ENCODE results near the gene LPCAT1.
"Not testable (repeated sequence)": the region's sequence is repeated elsewhere in the genome, so short reads cannot be mapped to it uniquely, and the experiment has no call there.

Gene LPCAT1

GRCh38 chr5:1523793-1524480, at the start of gene LPCAT1:
Gene LPCAT1, minus strand, starts transcription at chr5:1523960. Its CDS starts 116 bp downstream, at chr5:1523844.
- Histone ChIP-seq H3K27ac (ENCODE audit: low read length) (peak within 1 kb of the TSS; percentile 37), H3K4me1 (ENCODE audit: control insufficient read depth, insufficient read depth, low read length) (peaks cover 23% of the 10 kb centered on the region), H3K36me3 (ENCODE audit: control insufficient read depth in 2 of 2, insufficient read depth in 2 of 2, low read length in 2 of 2) (peaks cover 0 to 7% of the 10 kb centered on the region in 2 donors), H3K9me3 (ENCODE audit: control insufficient read depth in 2 of 2, low read length in 2 of 2) (no peaks in the 10 kb centered on the region), H3K9ac (ENCODE audit: low read length in 2 of 2) (peak within 1 kb of the TSS; percentile 66 to 72), H3K27me3 (ENCODE audit: control insufficient read depth in 1 of 2, insufficient read depth in 2 of 2, low read length in 2 of 2) (no peaks in the 10 kb centered on the region), H3K4me3 (ENCODE audit: low read length in 2 of 2) (peak within 1 kb of the TSS; percentile 59 to 81)

DNA sequence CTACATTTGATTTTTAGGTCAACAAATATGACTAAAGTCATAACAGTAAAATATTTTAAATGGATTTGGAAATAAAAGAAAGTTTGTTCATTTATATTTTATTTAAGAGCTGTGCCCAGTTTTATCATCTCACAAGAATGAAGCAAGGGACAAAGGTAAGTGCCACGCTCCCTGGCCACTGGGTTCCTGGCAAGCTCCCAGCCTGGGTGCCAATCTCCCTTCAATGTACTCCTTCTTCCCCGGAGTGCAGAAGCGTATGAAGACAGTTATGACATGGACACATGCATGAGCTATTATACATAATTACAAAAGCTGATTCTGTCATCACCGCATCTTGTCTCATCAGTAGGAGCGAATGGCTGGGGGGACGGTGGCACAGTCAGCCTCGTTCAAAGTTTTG, 48.1 kb upstream of the LPCAT1 start:
- not testable (repeated sequence) for H3K4me3 ChIP-seq (ENCODE audit: low read length in 2 of 2); H3K9me3 ChIP-seq (ENCODE audit: control insufficient read depth in 2 of 2, low read length in 2 of 2); H3K9ac ChIP-seq (ENCODE audit: low read length in 2 of 2); H3K27ac ChIP-seq (ENCODE audit: low read length); H3K27me3 ChIP-seq (ENCODE audit: control insufficient read depth in 1 of 2, insufficient read depth in 2 of 2, low read length in 2 of 2)
- Histone ChIP-seq H3K4me1 (ENCODE audit: control insufficient read depth, insufficient read depth, low read length) (peaks cover 12% of the 10 kb centered on the region), H3K36me3 (ENCODE audit: control insufficient read depth in 2 of 2, insufficient read depth in 2 of 2, low read length in 2 of 2) (peaks cover 0 to 10% of the 10 kb centered on the region in 2 donors)

DNA sequence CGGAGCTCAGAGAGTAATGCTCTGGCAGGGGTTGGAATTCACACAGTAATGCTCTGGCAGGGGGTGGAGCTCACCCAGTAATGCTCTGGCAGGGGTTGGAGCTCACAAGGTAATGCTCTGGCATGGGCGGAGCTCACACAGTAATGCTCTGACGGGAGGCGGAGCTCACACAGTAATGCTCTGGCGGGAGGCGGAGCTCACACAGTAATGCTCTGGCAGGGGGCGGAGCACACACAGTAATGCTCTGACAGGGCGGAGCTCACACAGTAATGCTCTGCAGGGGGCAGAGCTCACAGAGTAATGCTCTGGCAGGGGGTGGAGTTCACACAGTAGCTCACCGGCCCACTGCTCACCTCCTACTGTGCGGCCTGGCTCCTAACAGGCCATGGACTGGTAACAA, 47.2 kb upstream of the LPCAT1 start:
- Histone ChIP-seq H3K9ac (ENCODE audit: low read length in 2 of 2) (no peak overlapping the region), H3K27ac (ENCODE audit: low read length) (no peak overlapping the region), H3K36me3 (ENCODE audit: control insufficient read depth in 2 of 2, insufficient read depth in 2 of 2, low read length in 2 of 2) (peaks cover 0 to 10% of the 10 kb centered on the region in 2 donors), H3K4me3 (ENCODE audit: low read length in 2 of 2) (no peak overlapping the region), H3K4me1 (ENCODE audit: control insufficient read depth, insufficient read depth, low read length) (peaks cover 19% of the 10 kb centered on the region), H3K27me3 (ENCODE audit: control insufficient read depth in 1 of 2, insufficient read depth in 2 of 2, low read length in 2 of 2) (no peaks in the 10 kb centered on the region), H3K9me3 (ENCODE audit: control insufficient read depth in 2 of 2, low read length in 2 of 2) (no peaks in the 10 kb centered on the region)

GRCh38 chr5:1568201-1568979, 44.6 kb upstream of the LPCAT1 start:
- peaks cover 25% of the 10 kb centered on the region for H3K4me1 ChIP-seq (ENCODE audit: control insufficient read depth, insufficient read depth, low read length)
- H3K9ac ChIP-seq (ENCODE audit: low read length in 2 of 2), result peak overlapping the region in 1 of 2 donors; percentile 16
- H3K27me3 ChIP-seq (ENCODE audit: control insufficient read depth in 1 of 2, insufficient read depth in 2 of 2, low read length in 2 of 2), result no peaks in the 10 kb centered on the region
- H3K36me3 ChIP-seq (ENCODE audit: control insufficient read depth in 2 of 2, insufficient read depth in 2 of 2, low read length in 2 of 2), result peaks cover 0 to 7% of the 10 kb centered on the region in 2 donors
- peak overlapping the region; percentile 50 for H3K27ac ChIP-seq (ENCODE audit: low read length)
- no peaks in the 10 kb centered on the region for H3K9me3 ChIP-seq (ENCODE audit: control insufficient read depth in 2 of 2, low read length in 2 of 2)
- H3K4me3 ChIP-seq (ENCODE audit: low read length in 2 of 2), result peak overlapping the region; percentile 49 to 52

GRCh38 chr5:1567527-1568200, 43.9 kb upstream of the LPCAT1 start:
- Histone ChIP-seq H3K4me3 (ENCODE audit: low read length in 2 of 2) (peak overlapping the region; percentile 49 to 52), H3K4me1 (ENCODE audit: control insufficient read depth, insufficient read depth, low read length) (peaks cover 25% of the 10 kb centered on the region), H3K9ac (ENCODE audit: low read length in 2 of 2) (peak overlapping the region in 1 of 2 donors; percentile 16), H3K27ac (ENCODE audit: low read length) (peak overlapping the region; percentile 50)
- H3K9me3 ChIP-seq (ENCODE audit: control insufficient read depth in 2 of 2, low read length in 2 of 2); H3K27me3 ChIP-seq (ENCODE audit: control insufficient read depth in 1 of 2, insufficient read depth in 2 of 2, low read length in 2 of 2); H3K36me3 ChIP-seq (ENCODE audit: control insufficient read depth in 2 of 2, insufficient read depth in 2 of 2, low read length in 2 of 2): not testable (repeated sequence)

GRCh38 chr5:1565737-1566734, 42.3 kb upstream of the LPCAT1 start:
- H3K9ac ChIP-seq (ENCODE audit: low read length in 2 of 2), result no peak overlapping the region
- H3K4me3 ChIP-seq (ENCODE audit: low read length in 2 of 2), result no peak overlapping the region
- peaks cover 25% of the 10 kb centered on the region for H3K4me1 ChIP-seq (ENCODE audit: control insufficient read depth, insufficient read depth, low read length)
- H3K27ac ChIP-seq (ENCODE audit: low read length), result peak overlapping the region; percentile 41
- H3K9me3 ChIP-seq (ENCODE audit: control insufficient read depth in 2 of 2, low read length in 2 of 2), result no peaks in the 10 kb centered on the region
- H3K36me3 ChIP-seq (ENCODE audit: control insufficient read depth in 2 of 2, insufficient read depth in 2 of 2, low read length in 2 of 2), result peaks cover 0 to 2% of the 10 kb centered on the region in 2 donors
- no peaks in the 10 kb centered on the region for H3K27me3 ChIP-seq (ENCODE audit: control insufficient read depth in 1 of 2, insufficient read depth in 2 of 2, low read length in 2 of 2)

DNA sequence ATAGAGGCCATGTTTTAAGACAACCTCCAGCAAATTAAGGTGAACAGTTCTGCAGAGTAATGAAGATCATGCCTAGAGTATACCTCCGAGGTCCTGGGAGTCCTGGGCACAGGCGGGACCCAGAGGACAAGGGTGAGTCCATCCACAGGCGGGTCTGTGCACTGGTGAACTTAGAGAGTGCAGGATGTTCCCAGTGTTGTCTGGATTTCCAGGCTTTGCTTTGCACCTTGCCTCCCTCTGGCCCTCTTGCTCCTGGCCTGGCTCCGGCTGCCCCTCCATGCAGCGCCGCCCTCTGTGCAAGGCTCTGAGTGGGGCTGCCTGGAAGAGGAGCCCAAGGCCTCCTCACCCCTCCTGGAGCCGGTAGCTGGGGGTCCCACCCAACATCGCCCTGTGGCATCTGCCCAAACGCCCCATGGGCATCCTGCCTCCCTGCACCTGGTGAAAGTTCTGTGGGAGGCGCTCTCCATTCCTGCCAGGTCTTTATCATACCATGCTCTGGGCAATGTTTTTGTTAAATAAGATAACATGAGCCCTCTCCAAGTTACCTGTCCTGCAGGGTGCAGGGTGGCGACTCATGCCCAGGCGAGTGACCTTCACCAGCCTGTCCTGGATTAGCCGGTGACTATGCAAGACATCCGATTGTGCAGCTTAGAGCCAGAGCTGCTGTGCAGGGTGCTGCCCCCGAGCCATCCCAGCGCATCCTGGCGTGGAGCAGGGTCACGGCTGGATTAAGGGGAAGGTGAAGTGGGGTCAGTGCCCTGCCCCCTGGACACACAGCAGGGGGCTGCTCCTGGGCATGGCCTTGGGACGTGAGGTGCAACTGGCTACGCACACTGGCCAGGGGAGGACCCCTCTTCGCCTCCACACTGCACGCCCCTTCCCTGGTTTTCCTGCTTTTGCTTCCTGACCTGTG, 41.3 kb upstream of the LPCAT1 start:
- Histone ChIP-seq H3K4me3 (ENCODE audit: low read length in 2 of 2) (no peak overlapping the region), H3K27me3 (ENCODE audit: control insufficient read depth in 1 of 2, insufficient read depth in 2 of 2, low read length in 2 of 2) (no peaks in the 10 kb centered on the region), H3K27ac (ENCODE audit: low read length) (no peak overlapping the region), H3K9me3 (ENCODE audit: control insufficient read depth in 2 of 2, low read length in 2 of 2) (no peaks in the 10 kb centered on the region), H3K4me1 (ENCODE audit: control insufficient read depth, insufficient read depth, low read length) (peaks cover 25% of the 10 kb centered on the region), H3K36me3 (ENCODE audit: control insufficient read depth in 2 of 2, insufficient read depth in 2 of 2, low read length in 2 of 2) (no peaks in the 10 kb centered on the region), H3K9ac (ENCODE audit: low read length in 2 of 2) (no peak overlapping the region)

DNA sequence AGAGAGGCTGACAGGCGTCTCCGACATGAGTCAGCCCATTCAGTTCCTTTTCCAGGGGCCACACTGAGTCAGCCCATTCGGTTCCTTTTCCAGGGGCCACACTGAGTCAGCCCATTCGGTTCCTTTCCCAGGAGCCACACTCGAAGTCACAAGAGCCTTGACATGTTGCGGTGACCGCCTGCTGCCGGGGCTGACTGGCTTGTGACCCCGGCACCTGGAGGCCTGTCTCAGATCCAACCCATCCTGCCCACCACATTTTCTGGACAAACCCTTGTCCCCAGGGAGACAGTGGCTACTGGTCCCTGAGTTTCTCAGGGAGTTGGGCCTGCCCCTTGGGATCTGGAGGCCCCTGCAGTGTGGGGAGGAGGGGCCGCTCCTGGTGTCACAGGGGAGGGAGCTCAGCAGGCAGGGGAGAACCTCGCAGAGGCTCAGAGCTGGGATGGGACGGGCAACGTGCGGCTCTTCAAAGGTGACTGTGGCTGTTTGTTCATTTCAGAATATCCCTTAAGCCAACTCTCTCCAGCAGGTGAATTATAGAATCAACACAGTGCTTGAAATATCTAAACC, 40.5 kb upstream of the LPCAT1 start:
- H3K4me3 ChIP-seq (ENCODE audit: low read length in 2 of 2), result no peak overlapping the region
- H3K27me3 ChIP-seq (ENCODE audit: control insufficient read depth in 1 of 2, insufficient read depth in 2 of 2, low read length in 2 of 2), result no peaks in the 10 kb centered on the region
- H3K36me3 ChIP-seq (ENCODE audit: control insufficient read depth in 2 of 2, insufficient read depth in 2 of 2, low read length in 2 of 2), result no peaks in the 10 kb centered on the region
- H3K9me3 ChIP-seq (ENCODE audit: control insufficient read depth in 2 of 2, low read length in 2 of 2), result no peaks in the 10 kb centered on the region
- peaks cover 25% of the 10 kb centered on the region for H3K4me1 ChIP-seq (ENCODE audit: control insufficient read depth, insufficient read depth, low read length)
- no peak overlapping the region for H3K27ac ChIP-seq (ENCODE audit: low read length)
- H3K9ac ChIP-seq (ENCODE audit: low read length in 2 of 2), result no peak overlapping the region

DNA sequence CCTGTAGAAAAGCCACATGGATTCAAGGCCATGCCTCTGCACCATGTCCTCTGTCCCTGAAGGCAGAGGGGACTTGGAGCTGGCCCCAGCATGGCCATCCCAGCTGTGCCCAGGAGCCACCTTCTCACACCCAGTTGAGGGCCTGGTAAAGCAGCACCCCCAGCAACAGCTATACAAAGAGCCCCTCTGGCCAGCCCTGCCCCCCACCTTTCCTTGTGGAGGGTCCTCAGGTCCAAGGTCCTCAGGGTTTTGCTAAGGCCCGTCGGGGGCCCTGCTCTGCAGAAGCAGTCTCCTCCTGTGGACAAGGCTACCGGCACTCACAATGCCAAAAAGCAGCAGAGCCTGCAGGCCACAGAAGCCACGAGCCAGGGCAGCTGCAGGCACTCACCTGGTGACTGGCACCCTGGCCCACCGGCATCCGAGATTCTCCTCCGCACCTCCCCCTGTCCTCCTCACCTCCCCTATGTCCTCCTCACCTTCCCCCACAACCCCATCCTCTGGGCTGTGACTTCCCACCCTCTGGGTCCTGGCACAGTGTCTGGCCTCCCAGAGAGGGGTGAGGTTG, 39.9 kb upstream of the LPCAT1 start:
- H3K9me3 ChIP-seq (ENCODE audit: control insufficient read depth in 2 of 2, low read length in 2 of 2), result no peaks in the 10 kb centered on the region
- H3K4me3 ChIP-seq (ENCODE audit: low read length in 2 of 2), result no peak overlapping the region
- H3K36me3 ChIP-seq (ENCODE audit: control insufficient read depth in 2 of 2, insufficient read depth in 2 of 2, low read length in 2 of 2), result no peaks in the 10 kb centered on the region
- H3K4me1 ChIP-seq (ENCODE audit: control insufficient read depth, insufficient read depth, low read length), result peaks cover 25% of the 10 kb centered on the region
- no peak overlapping the region for H3K27ac ChIP-seq (ENCODE audit: low read length)
- H3K9ac ChIP-seq (ENCODE audit: low read length in 2 of 2), result no peak overlapping the region
- H3K27me3 ChIP-seq (ENCODE audit: control insufficient read depth in 1 of 2, insufficient read depth in 2 of 2, low read length in 2 of 2), result no peaks in the 10 kb centered on the region

Data from stomach smooth muscle (tissue), 2 donors.